ENCODE data around the gene COX19.
"Not testable (repeated sequence)": the region's sequence is repeated elsewhere in the genome, so short reads cannot be mapped to it uniquely, and the experiment has no call there.

Gene COX19

GRCh38 chr7:946256-946996 lies 28.9 kb downstream of the COX19 start:
- DNase-seq (ENCODE audit: low spot score), result no peak

- DNase-seq (ENCODE audit: low spot score), result no peak
These were observed 29.6 kb downstream of the COX19 start for GRCh38 chr7:945556-946255.

- no peak for DNase-seq (ENCODE audit: low spot score)
These were observed 30.2 kb downstream of the COX19 start for GRCh38 chr7:945147-945555.

GRCh38 chr7:944744-945143 lies 30.6 kb downstream of the COX19 start:
- DNase-seq (ENCODE audit: low spot score), result no peak

GRCh38 chr7:943793-944192 lies 31.6 kb downstream of the COX19 start:
- DNase-seq (ENCODE audit: low spot score), result not testable (repeated sequence)

- DNase-seq (ENCODE audit: low spot score), result no peak
These were observed 34.5 kb downstream of the COX19 start for GRCh38 chr7:940599-941408.

GRCh38 chr7:939843-940242 lies 35.5 kb downstream of the COX19 start:
- DNase-seq (ENCODE audit: low spot score), result no peak

GRCh38 chr7:938546-939185 lies 36.7 kb downstream of the COX19 start:
- DNase-seq (ENCODE audit: low spot score), result no peak

- DNase-seq (ENCODE audit: low spot score), result no peak
These were observed 37.4 kb downstream of the COX19 start for GRCh38 chr7:937856-938484.

- no peak for DNase-seq (ENCODE audit: low spot score)
These were observed 38.8 kb downstream of the COX19 start for GRCh38 chr7:936386-937054.

GRCh38 chr7:935874-936385 lies 39.4 kb downstream of the COX19 start:
- no peak for DNase-seq (ENCODE audit: low spot score)

- no peak for DNase-seq (ENCODE audit: low spot score)
These were observed 40.0 kb downstream of the COX19 start for GRCh38 chr7:935164-935873.

- DNase-seq (ENCODE audit: low spot score), result no peak
These were observed 40.7 kb downstream of the COX19 start for GRCh38 chr7:934469-935163.

- DNase-seq (ENCODE audit: low spot score), result no peak
These were observed 42.7 kb downstream of the COX19 start for GRCh38 chr7:932651-932975.

GRCh38 chr7:931871-932650 lies 43.3 kb downstream of the COX19 start:
- no peak for DNase-seq (ENCODE audit: low spot score)

GRCh38 chr7:930975-931758 lies 44.2 kb downstream of the COX19 start:
- no peak for DNase-seq (ENCODE audit: low spot score)

- DNase-seq (ENCODE audit: low spot score), result no peak
These were observed 46.0 kb downstream of the COX19 start for GRCh38 chr7:929311-929711.
